GM18526 (cell line): ENCODE measurements around the gene FBP1.

Experiments used
- POLR2A ChIP-seq: IDR thresholded peaks from 3 replicates; pipeline ENCODE4 v1.6.1; 2011; ENCODE audit not compliant: insufficient read length; ENCODE audit errors: extremely low read depth

Gene FBP1

DNA sequence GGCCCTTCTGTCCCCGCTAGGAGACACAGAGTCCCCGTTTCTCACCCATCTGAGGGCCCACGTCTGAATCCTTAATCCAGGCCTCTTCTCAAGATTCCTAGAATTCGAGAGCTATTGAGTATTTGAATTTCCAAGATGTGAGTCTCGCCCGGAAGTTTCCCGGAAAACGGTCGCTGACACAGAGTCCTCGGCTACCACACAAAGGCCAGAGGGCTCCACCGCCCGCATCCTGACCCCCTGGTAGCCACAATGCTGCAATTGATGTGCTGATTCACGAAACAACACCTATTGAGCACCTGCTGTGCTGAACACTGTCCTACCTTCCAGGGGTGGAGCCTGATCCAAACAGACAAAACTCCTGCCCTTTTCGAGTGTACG, 670 bp upstream of the FBP1 start:
- no peak for TF ChIP-seq POLR2A

DNA sequence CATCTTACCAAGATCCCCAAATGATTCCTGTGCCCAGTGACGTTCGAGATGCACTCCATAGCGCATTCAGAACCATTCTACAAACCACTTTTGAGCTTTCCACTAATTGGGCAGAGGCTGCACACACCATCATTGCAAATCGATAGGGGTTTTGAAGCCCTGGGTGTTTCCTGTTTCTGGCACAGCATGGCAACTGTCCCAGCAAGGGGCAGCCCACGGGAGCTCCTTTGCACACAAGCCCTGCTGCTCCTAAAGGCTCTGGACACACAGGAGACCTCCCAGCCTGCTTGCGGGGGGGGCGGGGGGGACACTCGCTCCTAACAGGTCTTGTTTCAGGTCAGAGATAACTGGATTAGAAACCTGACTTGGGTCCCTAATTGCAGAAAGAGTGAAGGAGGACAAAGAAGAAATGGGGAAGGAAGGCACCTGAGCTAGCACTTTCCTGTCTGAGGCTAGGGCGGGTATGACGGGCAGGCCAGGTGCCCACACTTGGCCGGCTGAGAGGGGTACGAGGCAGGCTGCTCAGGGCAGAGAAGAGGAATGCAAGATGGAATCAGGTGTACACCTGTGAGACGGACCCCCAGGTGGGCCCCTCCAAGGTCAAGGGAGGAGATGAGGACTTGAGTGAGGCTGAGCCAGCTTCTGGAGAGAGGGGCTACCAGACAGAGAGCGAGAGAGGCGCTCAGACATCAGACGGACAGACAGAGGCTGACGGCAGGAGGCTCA, 820 bp downstream of the FBP1 start:
- TF ChIP-seq POLR2A, result no peak

DNA sequence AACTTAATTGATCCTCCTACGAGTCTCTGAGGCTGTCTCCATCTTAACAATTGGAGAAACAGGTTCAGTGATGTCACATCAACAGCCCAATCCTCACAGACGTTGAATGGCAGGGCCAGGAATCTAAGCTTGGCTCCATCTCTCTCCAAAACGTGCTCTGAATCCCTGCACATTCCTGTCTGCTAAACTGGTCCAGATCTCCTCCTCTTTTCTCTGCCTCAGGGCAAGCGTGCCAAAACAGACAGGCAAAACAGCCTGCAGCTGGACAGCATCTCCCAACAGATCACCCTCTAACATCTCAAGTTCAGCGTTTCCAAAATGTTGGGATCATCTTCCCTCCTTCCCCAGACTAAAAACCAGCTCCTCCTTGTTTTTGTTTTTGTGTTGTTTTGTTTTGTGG, 6.6 kb downstream of the FBP1 start:
- no peak for TF ChIP-seq POLR2A

DNA sequence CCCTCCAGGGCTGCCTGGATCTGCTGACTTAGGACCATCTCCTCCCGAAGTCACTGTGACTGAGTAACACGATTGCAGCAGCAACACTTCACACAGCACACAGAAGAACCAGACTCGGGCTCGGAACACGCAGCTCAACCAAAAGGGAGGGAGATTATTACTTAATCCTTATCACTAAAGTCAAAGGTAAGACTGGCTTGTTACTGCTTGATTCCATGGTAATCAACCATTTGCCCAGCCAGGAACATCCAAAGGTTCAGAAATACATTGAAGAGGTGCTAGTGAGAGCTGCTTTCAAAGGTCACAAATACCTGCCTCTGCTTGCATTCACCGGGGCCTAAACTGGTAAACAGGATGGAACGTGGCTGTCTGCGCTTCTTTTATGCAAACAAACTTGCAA, 7.7 kb downstream of the FBP1 start:
- no peak for TF ChIP-seq POLR2A

DNA sequence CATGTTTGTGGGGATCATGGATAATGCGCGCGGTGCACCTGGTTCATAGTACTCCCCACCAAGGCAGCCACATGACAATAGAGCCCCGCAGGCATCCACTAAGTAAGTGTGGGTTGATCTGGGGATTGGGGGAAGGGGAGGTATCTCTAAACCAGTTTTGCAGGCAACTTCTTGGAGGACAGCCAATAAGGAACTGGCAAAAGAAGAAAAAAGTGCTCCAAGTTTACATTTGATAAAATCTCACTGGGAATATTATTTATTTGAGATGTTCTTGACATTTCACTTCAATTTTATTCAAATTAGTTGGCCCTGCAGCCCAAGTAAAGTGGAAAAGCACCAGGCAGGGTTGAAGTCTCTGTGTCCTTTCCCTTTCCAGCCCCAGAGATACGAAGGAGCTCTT, 8.5 kb downstream of the FBP1 start:
- no peak for TF ChIP-seq POLR2A

DNA sequence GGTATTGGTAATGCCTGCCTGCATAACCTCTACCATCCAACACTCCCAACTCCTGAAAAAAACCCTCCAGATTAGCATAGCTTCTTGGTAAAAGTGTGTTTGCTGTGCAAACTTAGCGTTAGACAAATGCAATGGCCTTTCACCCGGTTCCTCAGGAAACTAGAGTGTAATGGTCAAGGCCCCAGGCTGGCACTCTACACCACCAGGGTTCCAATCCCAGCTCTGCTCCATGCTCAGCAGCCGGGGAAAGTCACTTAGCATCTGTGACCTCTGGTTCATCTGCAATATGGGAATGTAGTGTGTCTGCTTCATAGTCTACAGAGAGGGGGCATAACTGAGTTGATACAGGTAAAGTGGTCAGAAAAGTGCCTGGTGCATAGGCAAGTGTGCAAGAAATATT, 9.0 kb downstream of the FBP1 start:
- TF ChIP-seq POLR2A, result no peak

DNA sequence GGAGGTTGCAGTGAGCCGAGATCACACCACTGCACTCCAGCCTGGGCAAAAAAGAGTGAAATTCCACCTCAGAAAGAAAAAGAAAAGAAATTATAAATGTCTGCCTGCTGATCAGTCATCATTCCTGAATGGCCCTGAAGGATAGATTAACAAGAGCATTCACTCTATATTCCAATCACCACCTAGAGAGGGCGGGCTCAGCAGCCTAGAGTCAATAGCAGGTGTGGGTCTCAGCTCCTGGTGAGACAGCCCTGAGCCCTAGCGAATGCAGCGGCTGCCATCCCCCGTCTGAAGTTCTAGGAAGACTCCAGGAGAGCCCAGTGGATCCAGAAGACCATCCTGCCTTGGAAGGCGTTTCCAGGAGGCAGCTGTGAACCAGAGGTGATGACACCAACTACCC, 12.0 kb downstream of the FBP1 start:
- TF ChIP-seq POLR2A, result no peak

DNA sequence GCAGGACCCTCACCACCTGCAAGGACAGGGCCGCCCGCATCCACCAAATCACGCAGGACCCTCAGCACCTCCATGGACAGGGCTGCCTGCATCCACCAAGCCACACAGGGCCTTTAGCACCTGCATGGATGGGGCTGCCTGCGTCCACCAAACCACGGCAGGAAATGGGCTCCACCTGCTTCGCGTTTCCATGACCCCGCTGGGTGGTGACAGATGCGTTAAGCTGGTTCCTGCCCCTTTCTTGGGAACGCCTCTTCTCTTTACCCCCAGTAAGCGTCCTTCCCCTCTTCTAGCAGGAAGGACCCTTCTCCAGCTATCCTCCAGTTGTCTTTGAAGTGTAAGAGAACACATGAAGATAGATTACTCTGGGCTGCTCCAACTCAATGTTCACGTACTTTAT, 13.5 kb downstream of the FBP1 start:
- TF ChIP-seq POLR2A, result no peak

DNA sequence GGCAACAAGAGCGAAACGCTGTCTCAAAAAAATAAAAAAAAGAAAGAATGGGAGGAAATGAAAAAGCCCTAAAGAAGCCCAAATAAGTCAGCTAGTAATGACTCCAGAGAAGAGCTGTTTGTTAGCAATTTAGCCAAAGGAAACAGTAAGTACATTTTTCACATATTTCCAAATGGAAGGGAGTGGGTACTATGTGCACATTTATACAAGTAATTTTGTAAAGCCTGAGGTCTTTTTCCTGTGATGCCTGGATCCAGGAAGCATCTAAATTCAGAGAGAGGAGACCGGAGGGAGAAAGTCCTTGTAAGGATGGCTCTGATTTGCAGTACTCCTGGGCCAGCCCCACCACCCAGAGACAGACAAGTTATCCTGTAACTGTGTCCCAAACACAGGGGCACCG, 14.7 kb downstream of the FBP1 start:
- no peak for TF ChIP-seq POLR2A

DNA sequence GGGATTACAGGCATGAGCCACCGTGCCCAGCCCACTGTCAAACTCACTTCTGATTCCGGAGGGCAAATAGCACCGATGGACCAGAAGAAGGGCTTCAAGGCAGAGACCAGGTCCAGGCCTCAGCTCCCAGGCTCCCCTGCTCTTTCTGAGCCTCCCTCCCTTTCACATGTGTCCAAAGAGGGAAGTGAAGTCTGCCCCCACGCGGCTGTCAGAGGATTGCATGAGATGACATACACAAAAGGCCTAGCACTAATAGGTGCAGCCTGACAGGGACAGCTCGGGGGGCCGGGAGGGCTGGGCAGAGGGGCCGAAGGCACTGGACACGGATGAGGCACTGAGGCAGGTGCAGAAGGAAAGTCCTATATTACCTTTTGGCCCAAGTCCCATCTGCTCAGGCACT, 16.1 kb downstream of the FBP1 start:
- TF ChIP-seq POLR2A, result no peak

DNA sequence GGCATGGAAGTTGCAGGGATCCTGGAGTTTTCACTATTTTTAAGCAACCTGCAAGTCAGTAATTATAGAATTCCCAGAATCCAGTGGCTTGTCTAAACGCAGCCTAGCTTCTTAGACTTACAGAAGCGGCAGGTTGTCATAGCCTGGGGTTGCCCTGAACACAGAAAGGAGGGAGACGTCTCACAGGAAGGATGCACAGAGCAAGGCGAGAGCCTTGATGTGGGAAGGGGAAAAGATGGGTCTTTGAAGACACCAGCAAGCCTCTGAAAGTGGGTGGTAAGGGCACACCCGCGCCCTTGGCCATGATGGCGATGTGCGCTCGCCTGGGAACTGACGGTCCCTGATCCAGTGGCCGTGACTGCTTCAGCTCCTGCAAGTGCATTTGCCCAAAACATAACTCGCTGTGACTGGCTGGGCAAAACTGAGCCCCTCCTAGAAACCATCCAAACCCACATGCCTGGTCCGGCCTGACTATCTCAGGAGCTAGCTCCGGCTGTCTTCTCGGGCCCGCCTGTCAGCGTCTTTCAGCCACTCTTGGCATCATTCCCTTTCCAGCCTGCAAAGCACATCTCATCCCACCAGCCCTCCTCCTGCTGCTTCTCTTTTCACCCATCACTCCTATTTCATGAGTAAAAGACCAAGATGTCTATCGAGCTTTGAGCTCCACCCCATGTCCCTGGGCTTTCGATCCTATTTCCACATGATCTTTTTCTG, 17.1 kb downstream of the FBP1 start:
- no peak for TF ChIP-seq POLR2A

DNA sequence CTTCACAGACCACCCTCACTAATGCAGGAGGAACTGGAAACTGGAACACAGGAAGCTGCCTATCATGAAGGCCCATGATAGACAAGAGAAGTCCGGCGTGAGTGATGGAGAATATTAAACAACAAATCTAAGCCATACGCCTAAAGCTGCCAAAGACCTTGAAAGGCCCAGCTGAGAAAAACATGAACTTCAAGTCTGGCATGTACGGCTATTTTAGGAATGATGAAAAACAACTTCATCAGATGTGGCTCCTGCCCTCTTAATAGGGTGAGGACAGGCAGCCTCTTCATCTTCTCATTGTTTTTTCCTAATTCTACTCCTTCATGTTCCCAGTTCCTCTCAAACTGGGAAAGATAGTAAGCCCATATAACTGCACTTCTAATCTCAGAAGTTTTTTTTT, 20.3 kb downstream of the FBP1 start:
- no peak for TF ChIP-seq POLR2A

DNA sequence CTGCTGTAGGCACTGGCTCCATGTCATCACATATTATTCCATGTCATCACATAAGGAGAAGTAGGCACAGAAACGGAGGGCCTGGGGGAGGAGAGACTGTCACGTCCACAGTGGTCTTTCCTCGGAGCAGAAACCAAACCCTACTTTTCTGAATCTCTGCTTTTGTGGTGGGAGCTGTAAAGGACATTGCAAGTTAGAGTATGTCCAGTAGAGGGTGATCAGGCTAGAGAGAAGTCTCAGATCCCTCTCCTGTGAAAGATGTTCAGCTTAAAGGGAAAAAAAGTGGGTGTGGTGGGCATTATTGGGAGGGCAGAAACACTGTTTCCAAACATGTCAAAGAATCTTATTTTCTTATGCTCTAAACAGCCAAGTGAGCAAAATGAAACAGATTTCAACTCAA, 26.3 kb downstream of the FBP1 start:
- no peak for TF ChIP-seq POLR2A

DNA sequence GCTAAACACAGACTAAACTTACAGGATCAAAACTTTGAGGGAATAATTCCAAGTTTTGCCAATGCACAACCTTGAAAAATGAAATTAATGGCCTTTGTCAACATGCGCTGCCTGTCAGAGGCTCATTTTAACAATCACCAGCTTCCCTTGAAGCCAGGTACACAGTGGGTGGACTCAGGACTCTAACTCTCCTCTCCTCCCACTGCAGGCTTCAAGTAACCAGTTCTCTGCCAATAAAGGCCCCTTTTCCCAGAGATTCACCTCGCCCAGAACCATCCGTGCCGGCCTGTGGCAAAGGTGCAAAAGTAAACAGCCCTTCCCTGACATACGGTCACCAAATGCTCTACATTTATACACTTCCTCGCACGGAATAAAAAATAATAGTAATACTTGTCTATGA, 27.2 kb downstream of the FBP1 start:
- TF ChIP-seq POLR2A, result no peak

DNA sequence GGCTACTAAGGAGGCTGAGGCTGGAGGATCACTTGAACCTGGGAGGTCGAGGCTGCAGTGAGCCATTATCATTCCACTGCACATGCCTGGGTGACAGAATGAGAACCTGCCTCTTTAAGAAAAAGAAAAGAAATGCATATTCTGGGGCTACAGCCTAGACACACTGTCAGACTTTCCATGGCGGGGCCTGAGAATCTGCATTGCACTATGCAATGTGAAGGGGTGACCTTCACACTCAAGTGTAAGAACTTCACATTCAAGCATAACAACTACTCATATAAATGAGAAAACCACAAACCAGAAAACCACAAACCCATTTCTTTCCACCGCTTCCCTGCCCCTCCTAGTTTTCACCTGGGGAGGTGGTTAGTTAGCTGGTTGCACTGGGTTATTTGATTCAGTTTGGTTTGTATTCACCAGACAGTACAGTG, 27.7 kb downstream of the FBP1 start:
- TF ChIP-seq POLR2A, result no peak

DNA sequence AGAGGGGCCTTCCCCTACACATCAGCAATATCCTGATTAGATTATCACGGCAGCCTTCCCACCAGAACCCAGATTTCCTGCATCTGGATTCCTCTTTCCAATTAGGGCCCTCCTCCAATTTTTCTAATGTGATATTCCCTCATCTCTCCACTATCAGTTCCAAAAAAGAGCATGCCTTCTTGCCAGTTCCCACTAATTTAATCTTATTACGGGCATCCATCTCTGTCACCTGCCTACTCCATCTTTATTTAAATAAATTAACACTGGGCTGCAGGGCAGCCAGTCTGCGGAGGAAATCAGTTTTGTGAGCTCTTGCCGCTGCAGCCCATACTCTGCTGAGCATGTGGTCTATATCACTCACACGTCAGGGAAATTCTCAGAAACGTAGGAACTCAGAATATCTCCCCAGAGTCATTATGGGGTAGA, 29.1 kb downstream of the FBP1 start:
- no peak for TF ChIP-seq POLR2A

DNA sequence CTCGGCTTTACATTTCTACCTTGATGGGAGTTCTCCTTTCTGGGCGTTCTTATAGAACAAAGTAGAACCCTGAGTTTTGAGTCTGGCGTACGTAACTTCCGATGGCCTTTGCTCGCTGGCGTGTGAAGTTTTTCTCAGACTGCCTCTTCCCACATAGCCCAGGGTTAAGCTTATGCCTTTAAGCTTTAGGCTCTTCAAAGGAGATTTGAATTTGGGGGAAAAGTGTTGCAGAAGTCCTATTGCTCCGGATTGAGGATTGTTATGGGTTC, 32.0 kb downstream of the FBP1 start:
- TF ChIP-seq POLR2A, result no peak
